Measurements from ENCODE around the gene HOXB3.
A peak's percentile ranks its signal among the peaks of the same experiment; 100 is the strongest.

Gene HOXB3

DNA sequence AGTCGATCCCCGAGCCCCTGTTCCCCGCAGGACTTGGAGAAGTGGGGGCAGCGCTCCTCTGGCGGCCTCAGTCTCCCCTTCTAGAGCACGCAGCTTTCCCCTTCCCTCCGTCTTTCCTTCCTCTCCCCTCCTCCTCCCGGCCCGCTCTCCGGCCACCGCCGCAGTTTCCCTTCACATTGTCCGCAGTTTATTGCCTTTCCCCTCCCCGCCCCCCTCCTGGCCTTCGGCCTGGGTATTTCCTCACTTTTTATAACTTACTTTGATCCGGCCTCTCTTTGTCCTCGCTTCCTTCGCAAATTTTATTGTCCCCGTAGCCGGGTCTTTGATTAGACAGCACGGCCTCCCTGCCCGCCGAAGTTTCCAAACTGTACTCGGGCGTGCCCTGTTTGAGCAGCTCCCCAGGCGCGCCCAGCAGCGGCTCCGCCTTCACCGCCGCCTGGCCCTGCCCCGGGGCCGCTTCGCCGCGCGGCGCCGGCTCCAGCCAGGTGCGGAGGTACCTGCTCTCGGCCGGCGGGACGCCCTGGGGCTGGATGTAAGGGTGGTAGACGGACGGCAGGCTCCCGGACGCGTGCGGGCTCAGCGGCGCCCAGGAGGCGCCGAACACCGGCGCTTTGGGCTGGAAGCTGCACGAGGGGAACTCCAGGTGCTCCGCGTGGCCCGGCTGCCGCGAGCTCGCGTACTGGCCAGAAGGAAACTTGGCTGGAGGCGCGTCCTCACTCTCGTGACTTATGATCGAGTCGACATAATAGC, 35.6 kb upstream of the HOXB3 start:
- DNase-seq: no peak

- DNase-seq: no peak
Observed at GRCh38 chr17:48624544-48625494, 34.8 kb upstream of the HOXB3 start.

DNA sequence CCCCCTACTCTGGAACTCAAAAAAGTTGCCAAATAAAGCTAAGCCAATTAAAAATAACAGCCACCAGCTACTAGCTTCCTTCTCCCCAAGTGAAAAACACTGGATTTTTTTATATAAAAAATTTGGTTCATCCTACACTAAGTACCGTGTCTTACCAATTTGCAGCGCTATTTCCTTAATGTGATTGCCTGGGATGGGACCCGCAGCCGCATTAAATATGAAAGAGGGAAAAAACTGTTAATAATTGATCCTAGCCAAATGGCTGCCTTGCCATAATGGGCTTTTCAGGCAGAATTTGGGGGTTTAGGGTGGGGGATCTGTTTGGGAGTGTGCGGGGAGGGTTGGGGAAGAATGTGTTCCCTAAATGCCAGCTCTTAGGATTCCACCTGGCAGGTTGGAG, 34.1 kb upstream of the HOXB3 start:
- DNase-seq: no peak

DNA sequence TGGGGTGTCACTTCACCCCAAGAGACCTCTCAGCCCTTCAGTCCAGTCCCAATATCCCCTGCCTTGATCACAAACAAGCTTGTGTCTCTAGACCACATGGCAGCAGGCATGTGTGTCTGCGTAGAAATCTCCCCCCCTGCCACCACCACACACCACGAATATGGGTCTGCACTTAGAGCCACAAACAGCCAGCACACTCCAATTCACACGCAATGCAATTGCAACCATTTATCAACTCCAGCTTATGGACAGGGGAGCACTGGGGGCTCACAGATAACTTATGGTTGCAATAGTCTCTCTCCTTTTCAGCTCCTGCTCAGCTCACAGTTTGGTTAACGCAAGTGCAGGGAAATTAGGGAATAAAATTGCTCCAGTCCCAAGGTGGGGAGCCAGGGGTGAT, 33.5 kb upstream of the HOXB3 start:
- DNase-seq: no peak

- no peak for DNase-seq
Observed at GRCh38 chr17:48622857-48623256, 32.8 kb upstream of the HOXB3 start.

DNA sequence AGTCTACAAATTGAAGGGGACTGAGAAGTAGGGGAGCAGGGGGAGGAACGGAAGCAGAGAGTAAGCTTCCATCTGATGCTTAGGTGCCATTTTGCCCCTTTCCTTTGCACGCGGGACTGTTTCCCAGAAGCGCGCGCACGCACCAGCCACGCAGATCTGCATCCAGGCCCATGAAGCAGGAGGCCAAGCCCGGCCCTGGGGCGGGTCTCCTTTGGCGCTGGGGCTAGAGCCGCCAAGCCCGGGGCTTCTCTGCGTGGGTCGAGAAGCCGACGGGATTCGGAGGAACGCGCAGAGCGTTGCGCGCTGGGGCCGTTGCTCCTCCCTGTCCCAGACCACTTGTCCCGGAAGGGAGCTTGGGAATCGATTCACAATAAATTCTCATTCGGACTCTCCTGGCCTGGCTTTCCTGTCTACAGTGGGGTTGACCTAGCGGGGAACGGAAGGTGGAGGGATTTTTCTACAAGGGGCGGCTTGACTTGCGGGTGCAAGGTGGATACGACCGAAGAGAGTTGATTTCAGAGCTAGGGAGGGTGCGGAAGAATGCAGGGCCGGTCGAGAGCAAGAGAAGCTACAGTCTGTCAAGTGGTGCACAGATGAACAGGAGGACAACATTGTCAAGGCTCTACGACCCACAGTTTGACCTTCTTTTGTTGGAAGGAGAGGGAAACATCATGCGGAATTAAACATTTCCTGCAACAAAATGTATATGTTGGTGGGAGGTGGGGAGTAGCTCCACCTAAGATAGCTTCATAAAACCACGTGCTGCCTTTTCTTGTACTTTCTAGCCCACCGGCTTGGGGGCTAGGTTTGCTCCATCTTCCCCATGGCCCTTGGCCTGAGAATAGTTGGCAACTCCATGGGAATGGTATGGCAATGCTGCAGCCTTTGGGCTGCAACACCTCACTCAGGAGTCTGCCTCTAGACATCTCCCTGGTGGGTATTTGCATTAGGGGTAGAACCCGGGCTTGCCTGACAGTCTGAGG, 31.7 kb upstream of the HOXB3 start:
- DNase-seq: no peak

DNA sequence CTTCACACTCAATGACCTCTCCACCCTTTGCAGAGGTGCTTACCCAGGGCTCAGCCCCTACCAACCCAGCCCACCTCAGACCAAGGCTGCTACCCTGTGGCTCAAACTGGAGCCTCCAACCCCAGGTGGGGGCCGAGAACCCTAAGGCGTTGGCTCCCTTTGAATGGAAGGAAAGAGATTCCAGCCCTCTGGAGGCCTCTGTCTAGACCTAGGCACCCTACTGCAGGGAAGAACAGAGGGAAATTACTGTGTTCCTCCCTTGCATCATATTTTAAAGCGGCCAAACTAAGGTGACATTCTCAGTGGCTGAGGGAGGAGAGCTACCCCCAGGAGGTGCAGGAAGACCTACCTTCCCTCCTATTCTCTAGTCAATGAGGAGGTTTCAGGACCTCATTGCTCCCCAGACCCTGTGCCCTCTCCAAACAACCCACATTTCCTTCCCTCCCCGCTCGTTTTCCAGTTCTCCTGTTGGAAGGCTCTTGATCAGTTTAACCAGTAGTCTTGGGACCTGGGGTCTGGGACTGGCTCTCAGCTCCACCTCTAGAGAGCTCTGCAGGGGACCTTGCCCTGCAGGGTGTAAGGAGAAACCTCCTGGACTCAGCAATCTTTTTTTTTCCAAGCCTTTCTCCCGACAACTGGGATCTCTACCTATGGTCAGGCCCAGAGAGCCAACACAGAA, 30.6 kb upstream of the HOXB3 start:
- no peak for DNase-seq

DNA sequence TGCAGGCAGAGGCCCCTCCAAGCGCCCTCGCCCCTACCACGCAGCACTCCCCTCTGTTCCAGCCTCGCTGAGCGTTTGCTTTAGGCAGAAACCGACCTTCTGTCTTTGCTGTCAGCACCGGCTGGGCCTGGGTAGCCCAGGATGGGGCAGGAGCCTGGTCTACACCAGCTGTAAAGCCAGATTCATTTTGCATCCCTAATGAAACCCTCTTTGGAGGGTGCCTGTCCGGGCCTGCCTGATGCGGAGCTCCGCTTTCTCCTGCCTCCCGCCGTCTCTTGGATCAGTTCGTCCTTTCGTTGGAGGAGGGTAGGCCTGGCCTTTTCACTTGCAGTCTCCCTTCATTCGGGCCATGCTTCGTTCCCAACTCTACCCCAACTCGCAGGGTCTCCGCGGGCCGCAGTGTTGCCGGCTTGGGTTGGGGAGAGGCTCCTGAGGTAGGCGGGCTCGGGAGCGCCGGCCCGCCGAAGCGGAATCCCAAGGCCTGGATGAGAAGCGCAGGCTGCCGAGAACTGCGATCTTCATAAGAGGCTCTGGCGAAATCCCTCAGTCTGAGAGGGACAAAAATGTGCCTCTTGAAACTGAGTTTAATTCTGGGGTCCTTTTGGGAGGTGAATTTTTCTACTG, 29.9 kb upstream of the HOXB3 start:
- DNase-seq: no peak

- DNase-seq: peak; percentile 83
Observed at GRCh38 chr17:48618256-48618896, 28.3 kb upstream of the HOXB3 start.

- DNase-seq: no peak
Observed at GRCh38 chr17:48617471-48618255, 27.6 kb upstream of the HOXB3 start.

DNA sequence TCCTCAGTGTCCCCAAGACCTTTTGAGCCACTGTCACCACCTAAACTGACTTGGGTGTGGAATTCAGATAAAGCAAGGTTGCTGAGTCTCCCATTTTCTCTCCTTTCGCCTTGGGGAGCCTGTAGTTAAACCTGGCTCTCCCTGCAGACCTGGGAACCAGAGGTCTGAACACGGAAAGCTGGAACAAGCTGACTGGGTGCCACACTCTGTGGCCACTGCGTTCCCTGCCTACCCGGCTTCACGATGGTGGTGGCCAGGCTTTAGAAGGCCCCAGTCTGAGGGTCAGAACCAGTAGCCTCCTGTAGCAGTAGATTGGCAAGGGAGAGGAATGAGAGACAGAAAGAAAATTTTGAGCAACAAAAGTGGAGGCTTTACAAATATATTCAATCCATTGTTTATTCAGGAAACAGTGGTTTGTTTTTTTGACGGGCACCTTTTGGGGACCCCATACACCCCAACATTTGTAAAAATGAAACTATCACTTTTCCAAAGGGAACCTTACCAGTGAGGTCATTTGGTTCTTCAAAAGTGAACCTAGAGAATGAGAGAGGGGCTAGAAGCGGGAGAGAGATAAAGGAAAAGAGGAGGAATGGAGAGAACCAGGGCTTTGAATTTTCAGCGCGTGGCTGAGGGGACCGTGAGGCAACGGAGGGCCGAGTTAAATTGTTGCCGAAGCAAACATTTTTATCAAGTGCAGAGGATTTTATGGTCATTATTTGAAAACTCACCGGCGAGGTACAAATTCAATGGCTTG, 26.9 kb upstream of the HOXB3 start:
- no peak for DNase-seq

GRCh38 chr17:48615963-48616716, 26.1 kb upstream of the HOXB3 start:
- no peak for DNase-seq

DNA sequence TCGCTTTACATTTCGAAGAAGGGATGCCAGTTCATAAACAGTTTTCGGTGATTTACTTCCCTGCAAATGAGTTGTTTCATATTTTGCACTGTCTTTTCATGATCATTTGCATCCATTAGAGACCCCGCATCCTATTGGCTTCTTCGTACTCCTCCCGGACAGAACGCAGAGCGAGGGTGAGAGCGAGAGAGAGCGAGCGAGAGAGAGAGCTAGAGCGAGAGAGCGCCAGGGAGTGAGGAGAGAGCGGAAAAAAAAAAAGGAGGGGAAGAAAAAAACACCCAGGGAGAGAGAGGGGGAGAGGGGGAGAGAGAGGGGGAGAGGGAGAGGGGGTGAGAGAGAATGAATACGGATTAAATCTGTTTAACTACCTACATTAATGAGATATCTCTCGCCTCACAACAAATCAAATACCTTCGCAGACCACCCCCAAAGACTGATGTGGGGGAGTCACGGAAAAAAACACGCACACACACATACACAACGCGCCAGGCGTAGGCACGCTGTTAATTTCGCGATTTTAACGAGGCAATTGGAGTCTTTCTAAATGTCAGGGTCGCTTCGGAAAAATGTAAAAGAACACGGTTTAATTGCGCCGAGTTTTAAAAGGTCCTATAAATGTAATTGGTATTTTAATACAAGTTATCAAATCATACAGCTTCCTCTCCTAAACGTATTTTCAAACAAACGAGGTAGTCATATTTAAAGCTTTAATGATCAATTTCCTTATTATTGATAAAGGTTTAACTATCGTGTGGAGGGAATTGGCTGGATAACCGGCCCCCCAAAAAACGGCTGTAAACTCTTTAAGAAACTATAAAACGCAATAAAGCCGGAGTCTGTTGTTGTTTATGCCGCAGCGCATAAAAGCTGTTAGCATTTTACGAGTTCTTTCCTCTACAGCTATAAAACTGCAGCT, 25.3 kb upstream of the HOXB3 start, which contains the start of gene HOXB8:
HOXB8 (minus strand) TSS at position 246 of the 916 bp plus-strand sequence. CDS start 588 bp downstream, outside the sequence.
- DNase-seq: no peak

DNA sequence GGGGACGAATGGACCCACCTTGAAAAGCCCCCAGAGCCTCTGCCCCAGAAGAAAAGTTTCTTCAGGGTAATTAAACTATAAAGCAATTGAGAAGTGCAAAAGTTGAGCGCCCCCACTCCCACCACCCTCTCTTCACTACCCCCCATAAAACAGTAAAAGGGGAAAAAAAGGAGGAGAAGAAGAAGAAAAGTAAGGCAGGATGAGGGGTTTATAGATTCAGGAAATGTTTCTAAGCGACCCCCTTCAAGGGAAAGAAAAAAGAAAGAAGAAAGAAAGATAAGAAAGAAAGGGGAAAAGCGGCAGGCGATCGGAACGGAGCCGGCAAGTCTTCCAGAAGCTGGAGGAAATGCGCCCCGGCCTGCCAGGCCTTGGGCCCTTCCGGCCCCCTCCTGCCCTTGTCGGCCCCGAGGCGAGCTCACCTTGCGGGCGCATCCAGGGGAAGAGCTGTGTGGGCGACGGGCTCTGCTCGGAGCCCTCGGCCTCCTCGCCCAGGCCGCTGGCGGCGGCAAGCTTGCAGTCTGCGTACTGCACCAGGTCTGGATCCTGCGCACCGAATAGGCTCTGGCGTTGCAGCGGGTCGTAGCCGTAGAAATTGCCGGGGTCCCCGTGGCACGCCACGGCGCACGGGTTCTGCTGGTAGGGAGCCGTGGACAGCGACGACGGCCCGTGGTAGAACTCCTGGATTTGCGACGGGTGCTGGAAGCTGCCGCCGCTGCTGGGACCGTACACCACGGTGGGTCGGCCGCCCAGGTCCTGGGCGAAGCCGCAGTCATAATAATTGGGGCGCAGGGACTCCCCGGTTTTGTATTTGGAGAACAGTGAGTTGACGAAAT, 24.0 kb upstream of the HOXB3 start:
- DNase-seq: no peak

GRCh38 chr17:48612854-48613691, 23.0 kb upstream of the HOXB3 start:
- DNase-seq: peak; percentile 60

GRCh38 chr17:48612456-48612853, 22.4 kb upstream of the HOXB3 start:
- peak; percentile 64 for DNase-seq

Data from fibroblast of upper back skin (primary cell).